GM19438 (cell line): ENCODE measurements around the gene IMPG2.

ENCODE experiments used
- ATAC-seq: cut with Tn5 transposase; IDR thresholded peaks from one replicate; pipeline ENCODE4 v1.9.1; 2021; ENCODE audit warnings: low read depth; ENCODE audit not compliant: unreplicated experiment

Gene IMPG2

DNA sequence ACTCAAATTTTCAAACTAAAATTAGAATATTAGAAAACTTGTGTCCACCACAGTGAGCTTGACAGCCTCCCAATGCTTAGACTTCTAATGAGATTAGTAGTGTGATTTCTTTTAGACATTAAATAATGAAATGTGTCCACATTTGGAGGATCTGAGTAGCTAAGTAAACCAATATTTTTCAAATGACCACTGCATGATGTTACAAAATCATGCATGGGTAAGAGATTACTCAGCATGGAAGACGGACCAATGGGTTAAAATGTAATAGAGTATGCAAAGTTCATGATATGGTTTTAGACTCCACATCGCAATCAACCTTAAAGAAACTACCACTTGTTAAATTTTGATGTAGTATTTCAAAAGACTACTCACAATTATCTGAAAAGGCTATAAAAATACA is 130.6 kb downstream of the IMPG2 start:
- ATAC-seq = no peak

DNA sequence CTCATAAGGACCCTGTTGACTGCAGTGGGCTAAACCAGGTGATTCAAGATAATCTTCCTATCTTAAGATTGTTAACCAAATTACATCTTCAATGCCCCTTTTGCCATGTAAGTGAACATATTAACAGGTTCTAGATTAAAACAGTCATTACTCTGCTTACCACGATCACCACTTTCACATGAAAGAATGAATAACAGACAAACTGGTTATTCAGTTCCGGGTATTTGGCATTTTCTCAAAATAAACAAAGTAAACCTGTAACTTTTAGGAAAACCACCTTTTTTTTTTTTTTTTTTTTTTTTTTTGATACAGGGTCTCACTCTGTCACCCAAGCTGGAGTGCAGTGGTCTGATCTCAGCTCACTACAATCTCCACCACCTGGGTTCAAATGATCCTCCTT is 131.2 kb downstream of the IMPG2 start:
- no peak for ATAC-seq

DNA sequence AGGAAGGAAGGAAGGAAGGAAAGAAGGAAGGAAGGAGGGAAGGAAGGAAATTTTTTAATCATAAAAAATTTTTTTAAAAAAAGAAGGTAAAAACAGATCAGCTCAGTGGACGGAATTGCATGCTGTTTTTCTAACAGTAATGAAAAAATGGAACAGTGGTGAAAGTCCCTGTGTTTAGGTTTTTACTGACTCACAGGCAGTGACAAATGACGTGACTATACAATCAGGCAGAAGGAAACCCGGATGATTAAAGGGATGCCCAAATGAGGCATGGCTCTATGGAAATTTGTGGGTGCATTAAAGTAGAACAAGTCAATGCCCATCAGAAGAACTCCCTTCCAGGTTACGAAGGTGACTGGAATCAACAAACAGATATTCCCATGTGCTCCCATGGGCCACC is 135.0 kb downstream of the IMPG2 start:
- no peak for ATAC-seq

DNA sequence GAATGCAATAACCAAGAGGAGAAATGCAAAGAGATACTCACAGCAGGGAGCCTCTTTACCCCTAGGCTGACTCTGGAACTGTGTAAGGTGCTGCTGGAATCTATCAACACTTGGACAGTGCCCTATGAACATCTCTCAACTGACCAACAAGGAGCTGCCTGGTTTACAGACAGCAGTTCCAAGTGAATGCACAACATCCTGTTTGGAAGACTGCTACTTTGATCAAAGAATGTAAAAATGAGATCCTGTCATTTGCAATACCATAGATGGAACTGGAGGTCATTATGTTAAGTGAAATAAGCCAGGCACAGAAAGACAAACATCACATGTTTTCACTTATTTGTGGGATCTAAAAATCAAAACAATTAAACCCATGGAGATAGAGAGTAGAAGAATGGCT is 136.3 kb downstream of the IMPG2 start:
- ATAC-seq = no peak

DNA sequence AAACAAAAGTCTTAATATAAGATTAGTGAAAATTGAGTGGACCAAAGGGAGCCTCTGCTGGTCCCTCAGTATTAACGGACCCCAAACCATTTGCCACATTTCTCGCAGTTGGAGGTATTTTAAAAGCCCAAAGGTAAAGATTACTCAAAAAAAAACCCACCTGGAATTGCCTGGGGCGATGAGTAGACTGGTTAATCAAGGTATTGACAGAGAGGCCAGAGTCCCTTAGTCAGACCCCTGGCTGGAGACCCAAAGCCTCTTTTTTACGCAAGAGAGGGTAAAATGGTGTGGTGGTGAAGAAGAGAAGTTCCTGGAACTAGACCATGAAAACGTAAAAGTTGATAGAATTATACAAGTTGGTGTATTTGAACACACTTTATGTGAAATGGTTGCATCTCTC is 137.2 kb downstream of the IMPG2 start:
- ATAC-seq = no peak

- ATAC-seq = no peak
Observed at GRCh38 chr3:101182734-101183133, 137.6 kb downstream of the IMPG2 start.

GRCh38 chr3:101181801-101182200 is 138.6 kb downstream of the IMPG2 start:
- no peak for ATAC-seq

DNA sequence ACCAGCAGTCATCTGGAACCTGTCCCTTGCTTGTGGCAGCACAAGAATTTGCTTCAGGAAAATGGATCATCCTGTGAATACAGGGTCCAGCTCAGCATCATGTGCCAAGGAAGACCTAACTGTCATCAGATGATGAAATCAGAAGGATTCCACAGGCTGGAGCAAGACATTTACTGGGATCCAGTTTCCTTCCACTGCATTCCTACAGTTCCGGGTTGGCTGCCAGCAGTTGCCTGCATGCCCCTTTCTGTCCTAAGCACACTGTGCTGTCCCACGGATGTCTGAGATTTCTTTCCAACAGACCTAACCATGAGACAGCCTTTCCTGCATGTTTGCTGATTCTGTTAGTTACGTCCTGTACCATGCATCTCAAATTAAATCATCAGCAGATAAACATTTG is 140.7 kb downstream of the IMPG2 start:
- ATAC-seq = no peak

DNA sequence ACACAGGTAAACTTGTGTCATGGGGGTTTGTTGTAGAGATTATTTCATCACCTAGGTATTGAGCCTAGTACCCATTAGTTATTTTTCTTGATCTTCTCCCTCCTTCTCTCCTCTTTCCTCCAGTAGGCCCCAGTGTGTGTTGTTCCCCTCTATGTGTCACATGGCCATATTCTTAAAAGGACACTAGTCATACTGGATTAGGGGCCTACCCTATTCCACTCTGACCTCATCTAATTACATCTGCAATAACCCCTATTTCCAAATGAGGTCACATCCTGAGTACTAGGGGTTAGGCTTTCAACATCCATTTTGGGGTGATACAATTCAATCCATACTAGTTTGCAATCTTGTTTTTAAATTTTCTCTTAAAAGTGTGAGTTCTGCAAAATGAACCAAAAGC is 142.8 kb downstream of the IMPG2 start:
- no peak for ATAC-seq
